CD4-positive, alpha-beta T cell treated with Interleukin-4 for 4 hours (primary cell): ENCODE results near the gene UFL1.

ENCODE experiments used
- DNase-seq: peaks from one replicate; pipeline ENCODE4 v3.0.0-alpha.2; 2020

Gene UFL1

GRCh38 chr6:96576221-96576620 lies 54.6 kb downstream of the UFL1 start:
- DNase-seq, result no peak

GRCh38 chr6:96582021-96582420 lies 60.4 kb downstream of the UFL1 start:
- DNase-seq, result no peak

GRCh38 chr6:96582436-96582835 lies 60.8 kb downstream of the UFL1 start:
- no peak for DNase-seq

GRCh38 chr6:96604420-96604819 lies 82.8 kb downstream of the UFL1 start:
- DNase-seq, result no peak
